HCT116 (cell line): ENCODE data around the gene CASP8AP2. TPM values are rescaled to one million over a fixed set of nuclear protein-coding genes. Genes with fewer than 3 reads are reported as not detected.

Experiments used
- ATAC-seq: fragments of 200-7000 bp; cut with Tn5 transposase; 2 replicates; pipeline ENCODE4 v1.9.1; 2020; ENCODE audit warnings: mild to moderate bottlenecking, moderate library complexity
- BruUV-seq: library from RNA; stranded (reverse); fragments of 400-500 nt; replicated peaks from 2 replicates; lab custom pipeline; 2021; lab: Mats Ljungman, UMichigan
- CTCF ChIA-PET: fragments of 300-600 bp; sonication (Branson Sonifier 250); formaldehyde crosslinking; loops from one replicate; lab custom pipeline; 2021; ENCODE audit warnings: antibody characterized with exemption; lab: Charles Lee
- POLR2A ChIA-PET: fragments of 300-600, 350-600 bp; sonication (Branson Sonifier 250); formaldehyde crosslinking; loops from one replicate; lab custom pipeline; 2021; ENCODE audit warnings: antibody characterized with exemption; lab: Charles Lee
- RAD21 ChIA-PET, 2 experiments: fragments of 300-600 bp; sonication (Branson Sonifier 250); formaldehyde crosslinking; loops; one replicate each; lab custom pipeline; 2023; ENCODE audit warnings: low total read pairs in 2 of 2; ENCODE audit not compliant: uncharacterized antibody in 2 of 2, unreplicated experiment in 2 of 2, low non-redundant PET in 1 of 2; lab: Charles Lee
- DNase-seq: peaks from one replicate; pipeline ENCODE4 v3.0.0-alpha.2; 2010; ENCODE audit warnings: low read depth, low spot score
- H2AFZ ChIP-seq: fragments of 200-600 bp; shearing (Covaris generic), sonication (generic); 2 replicates; pipeline ENCODE4 v1.6.1; 2017; ENCODE audit warnings: low read depth, mixed run types, mixed read lengths, antibody characterized with exemption, low read length; ENCODE audit not compliant: poor library complexity, severe bottlenecking
- H3K27ac ChIP-seq: 2 replicates; pipeline ENCODE4 v1.5.1; 2012; ENCODE audit warnings: low read depth, low read length
- H3K27me3 ChIP-seq: fragments of 200-600 bp; sonication (generic); 2 replicates; pipeline ENCODE4 v1.6.1; 2016; ENCODE audit warnings: mixed run types, low read length, mixed read lengths; ENCODE audit not compliant: insufficient read depth
- H3K36me3 ChIP-seq, 2 experiments: fragments of 200-500 bp in 1 of 2; fragments of 200-600 bp in 1 of 2; sonication (Bioruptor generic) in 1 of 2; sonication (generic) in 1 of 2; 2 replicates each; pipeline versions ENCODE4 v1.5.1 to v1.6.1; 2014 to 2016; ENCODE audit warnings: low read length in 2 of 2, inconsistent platforms in 1 of 2, mixed read lengths in 1 of 2, mixed run types in 1 of 2; ENCODE audit not compliant: insufficient read depth in 2 of 2, control insufficient read depth in 1 of 2
- H3K4me1 ChIP-seq, 2 experiments: fragments of 200-600 bp in 1 of 2; sonication (generic) in 1 of 2; 2 replicates each; pipeline versions ENCODE4 v1.5.1 to v1.6.1; 2012 to 2017; ENCODE audit warnings: low read length in 2 of 2, inconsistent platforms in 1 of 2, mild to moderate bottlenecking in 1 of 2, mixed read lengths in 1 of 2, mixed run types in 1 of 2, moderate library complexity in 1 of 2; ENCODE audit not compliant: insufficient read depth in 2 of 2, control insufficient read depth in 1 of 2
- H3K4me2 ChIP-seq: fragments of 200-600 bp; sonication (generic); 2 replicates; pipeline ENCODE4 v1.6.1; 2017; ENCODE audit warnings: mixed run types, low read length, mixed read lengths
- H3K4me3 ChIP-seq, 2 experiments: fragments of 200-600 bp in 1 of 2; sonication (generic) in 1 of 2; replicated peaks in 1 of 2; 2 replicates each; pipeline ENCODE4 v1.5.1; 2011 to 2016; ENCODE audit warnings: low read length in 2 of 2, control low read depth in 1 of 2, low read depth in 1 of 2, mild to moderate bottlenecking in 1 of 2, mixed read lengths in 1 of 2, mixed run types in 1 of 2
- H3K79me2 ChIP-seq: fragments of 200-600 bp; sonication (generic); 2 replicates; pipeline ENCODE4 v1.6.1; 2017; ENCODE audit warnings: mild to moderate bottlenecking, mixed run types, low read length, moderate library complexity, mixed read lengths; ENCODE audit not compliant: insufficient read depth
- H3K9ac ChIP-seq: fragments of 200-600 bp; sonication (generic); 2 replicates; pipeline ENCODE4 v1.6.1; 2016; ENCODE audit warnings: low read length, mixed read lengths
- H3K9me2 ChIP-seq: fragments of 200-600 bp; sonication (generic), shearing (Covaris generic); 2 replicates; pipeline ENCODE4 v1.6.1; 2017; ENCODE audit warnings: mixed run types, mild to moderate bottlenecking, moderate library complexity; ENCODE audit not compliant: insufficient read depth
- H3K9me3 ChIP-seq, 2 experiments: fragments of 200-500 bp in 1 of 2; fragments of 200-600 bp in 1 of 2; sonication (Bioruptor generic) in 1 of 2; sonication (generic) in 1 of 2; 2 replicates each; pipeline ENCODE4 v1.6.1; 2014 to 2017; ENCODE audit warnings: low read length in 2 of 2, mixed read lengths in 2 of 2, inconsistent platforms in 1 of 2, low read depth in 1 of 2, mild to moderate bottlenecking in 1 of 2, mixed run types in 1 of 2, moderate library complexity in 1 of 2; ENCODE audit not compliant: control insufficient read depth in 1 of 2, insufficient read depth in 1 of 2
- H4K20me1 ChIP-seq: fragments of 200-600 bp; sonication (generic), shearing (Covaris generic); 2 replicates; pipeline ENCODE4 v1.6.1; 2017; ENCODE audit warnings: mixed run types, mild to moderate bottlenecking, moderate library complexity; ENCODE audit not compliant: insufficient read depth
- ATF3 ChIP-seq: IDR thresholded peaks from 2 replicates; pipeline ENCODE4 v1.6.1; 2012
- CEBPB ChIP-seq: IDR thresholded peaks from 2 replicates; pipeline ENCODE4 v1.6.1; 2012; ENCODE audit warnings: low read depth
- CTCF ChIP-seq, 3 experiments: fragments of 200-600 bp in 1 of 3; sonication (generic) in 1 of 3; IDR thresholded peaks in 2 of 3; conservative IDR thresholded peaks in 1 of 3; 2 replicates each; pipeline ENCODE4 v1.5.1; 2012 to 2017; ENCODE audit warnings: low read depth in 2 of 3, low read length in 2 of 3, antibody characterized with exemption in 1 of 3, borderline replicate concordance in 1 of 3, control low read depth in 1 of 3, mild to moderate bottlenecking in 1 of 3, mixed read lengths in 1 of 3, mixed run types in 1 of 3, moderate library complexity in 1 of 3; ENCODE audit not compliant: insufficient read depth in 1 of 3
- ELF1 ChIP-seq: IDR thresholded peaks from 2 replicates; pipeline ENCODE4 v1.6.1; 2012; ENCODE audit warnings: low read depth, borderline replicate concordance
- EZH2 ChIP-seq: fragments of 200-600 bp; sonication (generic); IDR thresholded peaks from 2 replicates; pipeline ENCODE4 v1.6.1; 2017; ENCODE audit warnings: antibody characterized with exemption, mixed run types
- FOSL1 ChIP-seq: IDR thresholded peaks from 2 replicates; pipeline ENCODE4 v1.6.1; 2012; ENCODE audit warnings: low read depth
- POLR2A ChIP-seq: IDR thresholded peaks from 2 replicates; pipeline ENCODE4 v1.7.0; 2011; ENCODE audit warnings: borderline replicate concordance; ENCODE audit not compliant: insufficient read depth, insufficient read length; ENCODE audit errors: extremely low read depth
- SRF ChIP-seq: IDR thresholded peaks from 2 replicates; pipeline ENCODE4 v1.6.1; 2012; ENCODE audit warnings: low read depth
- TCF7L2 ChIP-seq: IDR thresholded peaks from 2 replicates; pipeline ENCODE4 v1.7.0; 2011; ENCODE audit warnings: borderline replicate concordance, inconsistent platforms; ENCODE audit not compliant: insufficient read depth, insufficient read length; ENCODE audit errors: extremely low read depth
- ZNF274 ChIP-seq: fragments of 200-500 bp; sonication (Bioruptor generic); IDR thresholded peaks from 2 replicates; pipeline ENCODE4 v1.6.1; 2014; ENCODE audit warnings: mild to moderate bottlenecking, low read depth, low read length, inconsistent platforms
- intact Hi-C: fragments of 100-400 bp; cut with micrococcal nuclease; formaldehyde crosslinking; loops from 2 replicates; pipeline ENCODE4 v1.10.0; 2022
- total RNA-seq: library from RNA; stranded (reverse); gene quantifications from one replicate; pipeline ENCODE4 v1.2.1, GENCODE V29; 2021; ENCODE audit not compliant: unreplicated experiment

Gene CASP8AP2
- total RNA-seq, 1 experiment from 2014 or later = 18.6 TPM

GRCh38 chr6:89858041-89858440 is 28.4 kb downstream of the CASP8AP2 start:
- CTCF ChIA-PET = no interaction called here
- intact Hi-C loops = no loop called here
- Histone ChIP-seq H3K4me2 (no peak overlapping the region), H3K9ac (no peak overlapping the region), H3K4me1 (no peaks in the 10 kb centered on the region), H3K27ac (no peak overlapping the region)
- POLR2A ChIA-PET = no interaction called here
- DNase-seq = no peak
- TF ChIP-seq CEBPB = no peak
- TF ChIP-seq FOSL1 = no peak
- no peak for TF ChIP-seq ATF3
- TF ChIP-seq, all 23 proteins: peak for 0
- Histone ChIP-seq H3K9me2 (no peaks in the 10 kb centered on the region), H3K27me3 (no peaks in the 10 kb centered on the region), H3K79me2 (no peaks in the 10 kb centered on the region), H3K9me3 (no peaks in the 10 kb centered on the region), H3K4me3 (no peak overlapping the region), H3K36me3 (peaks cover 43 to 46% of the 10 kb centered on the region in 2 experiments; a peak in 3 of 4 replicates), H2AFZ (no peak overlapping the region), H4K20me1 (no peaks in the 10 kb centered on the region)
- BruUV-seq = no TSS peak
- RAD21 ChIA-PET = no interaction called here
- no peak for ATAC-seq

GRCh38 chr6:89859744-89860143 is 30.1 kb downstream of the CASP8AP2 start:
- no peaks in the 10 kb centered on the region for H3K9me2 ChIP-seq
- no peak for DNase-seq
- H3K27me3 ChIP-seq = no peaks in the 10 kb centered on the region
- H3K4me2 ChIP-seq = no peak overlapping the region
- CTCF ChIA-PET = no interaction called here
- no TSS peak for BruUV-seq
- H2AFZ ChIP-seq = no peak overlapping the region
- no peaks in the 10 kb centered on the region for H4K20me1 ChIP-seq
- peaks cover 43 to 52% of the 10 kb centered on the region in 2 experiments; a peak in 3 of 4 replicates for H3K36me3 ChIP-seq
- no peak for TF ChIP-seq CTCF (IDR thresholded peaks at IDR 0.05 in 2 of 3, conservative IDR thresholded peaks at IDR 0.05 in 1 of 3; ENCODE audit: borderline replicate concordance in 1 of 3, insufficient read depth in 1 of 3, low read depth in 2 of 3, low read length in 2 of 3)
- no peak for TF ChIP-seq SRF
- no peak for TF ChIP-seq EZH2
- no peak for TF ChIP-seq POLR2A
- TF ChIP-seq ATF3 = no peak
- TF ChIP-seq ELF1 = no peak
- TF ChIP-seq ZNF274 = no peak
- no peak for TF ChIP-seq FOSL1
- no peak for TF ChIP-seq TCF7L2
- TF ChIP-seq CEBPB = no peak
- H3K27ac ChIP-seq = no peak overlapping the region
- no peak overlapping the region for H3K9ac ChIP-seq
- no peaks in the 10 kb centered on the region; a peak in 1 of 4 replicates for H3K9me3 ChIP-seq
- POLR2A ChIA-PET = no interaction called here
- RAD21 ChIA-PET = no interaction called here
- no peaks in the 10 kb centered on the region for H3K79me2 ChIP-seq
- intact Hi-C loops = no loop called here
- no peaks in the 10 kb centered on the region for H3K4me1 ChIP-seq
- ATAC-seq = no peak
- H3K4me3 ChIP-seq = no peak overlapping the region
